OCI-M2 (cell line): ENCODE measurements around the gene DSE.

Experiments used
- DNase-seq: peaks from one replicate; lab custom pipeline; 2025; ENCODE audit not compliant: unreplicated experiment; lab: John Stamatoyannopoulos, UW

DSE gene

GRCh38 chr6:116471531-116471930 lies 100.8 kb downstream of the DSE start:
- no peak for DNase-seq

GRCh38 chr6:116472706-116473105 lies 102.0 kb downstream of the DSE start:
- no peak for DNase-seq

- no peak for DNase-seq
Measured at GRCh38 chr6:116475141-116475540, 104.4 kb downstream of the DSE start.

- no peak for DNase-seq
Measured at GRCh38 chr6:116476002-116476678, 105.4 kb downstream of the DSE start.

- no peak for DNase-seq
Measured at GRCh38 chr6:116482780-116483179, 112.0 kb downstream of the DSE start.

GRCh38 chr6:116483616-116484015 lies 112.9 kb downstream of the DSE start:
- DNase-seq: no peak

- DNase-seq: no peak
Measured at GRCh38 chr6:116485559-116486184, 114.9 kb downstream of the DSE start.

GRCh38 chr6:116491610-116492330 lies 121.0 kb downstream of the DSE start:
- no peak for DNase-seq

GRCh38 chr6:116492331-116493067 lies 121.8 kb downstream of the DSE start:
- DNase-seq: peak; percentile 93
